GM19395 (cell line): ENCODE measurements around the gene HBM.
"Not testable (repeated sequence)": the region's sequence is repeated elsewhere in the genome, so short reads cannot be mapped to it uniquely, and the experiment has no call there.

ENCODE experiments used
- ATAC-seq: cut with Tn5 transposase; IDR thresholded peaks from one replicate; pipeline ENCODE4 v1.9.1; 2021; ENCODE audit warnings: mild to moderate bottlenecking, moderate library complexity; ENCODE audit not compliant: unreplicated experiment

HBM gene

GRCh38 chr16:144797-145252 lies 21.0 kb upstream of the HBM start:
- no peak for ATAC-seq

DNA sequence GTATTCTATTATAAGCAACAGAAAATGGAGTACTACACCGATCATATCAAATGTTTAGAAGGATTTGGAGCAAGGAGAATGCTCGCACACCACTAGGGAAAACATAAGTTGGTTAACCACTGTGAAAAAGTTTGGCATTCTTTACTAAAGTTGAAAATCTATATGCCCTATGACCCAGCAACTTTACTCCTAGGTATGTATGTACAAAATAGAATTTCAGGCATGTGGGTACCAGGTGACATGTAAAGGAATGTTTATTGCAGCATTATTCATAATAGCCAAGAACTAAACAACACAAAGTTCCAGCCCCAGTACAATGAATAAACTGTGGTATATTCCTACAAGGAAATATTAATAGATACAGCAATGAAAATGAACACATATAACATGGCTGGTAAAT lies 19.1 kb upstream of the HBM start:
- ATAC-seq, result no peak

DNA sequence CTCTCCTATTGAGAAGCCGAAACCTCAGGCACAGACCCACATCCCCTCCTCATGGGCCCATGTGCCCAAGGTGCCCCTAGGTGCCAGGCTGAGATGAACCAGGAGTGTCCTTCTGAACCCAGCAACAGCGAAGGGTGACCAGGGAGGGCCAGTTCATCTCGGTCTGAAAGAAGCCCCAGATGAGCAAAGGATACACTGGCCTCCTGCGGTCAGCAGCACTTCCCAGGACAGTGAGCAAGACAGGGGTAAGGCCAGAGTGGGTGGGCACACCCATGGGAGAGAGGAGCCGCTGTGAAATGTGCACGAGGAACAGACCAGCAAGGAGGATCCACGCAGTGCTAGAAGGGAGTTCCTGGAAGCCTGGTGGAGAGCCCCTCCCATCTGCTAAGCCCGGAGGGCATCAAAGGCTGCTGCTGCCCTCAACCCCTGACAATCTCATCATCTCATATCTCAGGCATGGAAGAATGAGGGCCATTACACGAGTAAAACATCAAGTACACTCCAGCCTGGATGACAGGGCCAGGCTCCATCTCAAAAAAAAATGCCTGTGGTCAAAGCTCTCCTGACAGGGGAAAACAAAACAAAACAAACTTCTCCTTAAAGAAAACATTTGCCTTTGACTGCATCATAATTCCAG lies 16.6 kb upstream of the HBM start:
- no peak for ATAC-seq

DNA sequence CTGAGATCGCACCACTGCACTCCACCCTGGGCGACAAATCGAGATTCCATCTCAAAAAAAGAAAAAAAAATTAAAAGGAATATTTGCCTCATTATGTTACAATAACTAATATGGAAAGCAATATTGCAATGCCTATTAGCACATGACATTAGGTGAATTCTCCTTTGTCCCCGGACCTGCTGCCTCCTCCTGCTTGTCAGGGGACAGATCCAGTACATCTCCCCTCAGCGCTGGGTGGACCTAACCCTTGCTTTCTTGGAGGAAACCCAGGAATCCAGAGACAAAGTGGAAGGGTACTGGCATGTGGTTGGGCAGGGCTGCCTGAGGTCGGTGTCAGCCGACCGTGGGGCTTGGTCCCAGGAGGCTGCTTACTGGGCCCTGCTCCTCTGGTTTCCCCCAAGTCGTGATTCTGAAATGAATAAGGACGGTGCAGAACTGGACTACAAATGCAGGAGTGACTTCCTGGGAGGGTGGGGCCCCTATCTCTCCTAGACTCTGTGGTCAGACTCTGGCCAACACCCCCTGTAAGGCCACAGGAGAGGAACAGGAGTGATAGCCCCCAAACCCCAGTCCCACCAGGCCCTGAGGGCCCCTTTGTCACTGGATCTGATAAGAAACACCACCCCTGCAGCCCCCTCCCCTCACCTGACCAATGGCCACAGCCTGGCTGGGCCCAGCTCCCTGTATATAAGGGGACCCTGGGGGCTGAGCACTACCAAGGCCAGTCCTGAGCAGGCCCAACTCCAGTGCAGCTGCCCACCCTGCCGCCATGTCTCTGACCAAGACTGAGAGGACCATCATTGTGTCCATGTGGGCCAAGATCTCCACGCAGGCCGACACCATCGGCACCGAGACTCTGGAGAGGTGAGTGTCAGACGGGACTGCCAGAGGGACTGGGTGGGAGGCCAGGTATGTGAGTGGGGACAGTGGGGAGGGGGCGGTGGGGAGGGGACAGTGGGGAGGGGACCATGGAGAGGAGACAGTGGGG lies 13.3 kb upstream of the HBM start, which contains the start of gene HBZ:
Gene HBZ (plus strand): TSS at position 504 of the 988 bp plus-strand sequence. CDS start 266 bp downstream, at position 770.
- ATAC-seq, result no peak

DNA sequence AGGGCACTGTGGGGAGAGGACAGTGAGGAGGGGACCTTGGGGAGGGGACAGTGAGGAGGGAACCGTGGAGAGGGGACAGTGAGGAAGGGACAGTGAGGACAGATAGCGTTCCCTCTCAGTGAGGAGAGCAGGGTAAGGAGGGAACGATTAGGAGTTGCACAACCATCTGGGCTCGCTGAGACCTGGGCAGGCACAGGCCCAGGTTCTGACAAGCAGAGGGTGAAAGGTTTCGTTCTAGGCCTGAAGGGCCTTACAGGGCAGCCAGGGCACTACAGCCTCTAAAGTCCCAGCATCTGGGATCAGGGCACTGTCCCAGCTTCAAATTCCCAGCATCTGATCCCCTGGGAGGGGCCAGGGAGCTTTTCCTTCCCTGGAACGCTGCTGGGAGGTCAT lies 12.7 kb upstream of the HBM start:
- ATAC-seq, result not testable (repeated sequence)

- not testable (repeated sequence) for ATAC-seq
Measured at GRCh38 chr16:153550-154216, 12.1 kb upstream of the HBM start.

DNA sequence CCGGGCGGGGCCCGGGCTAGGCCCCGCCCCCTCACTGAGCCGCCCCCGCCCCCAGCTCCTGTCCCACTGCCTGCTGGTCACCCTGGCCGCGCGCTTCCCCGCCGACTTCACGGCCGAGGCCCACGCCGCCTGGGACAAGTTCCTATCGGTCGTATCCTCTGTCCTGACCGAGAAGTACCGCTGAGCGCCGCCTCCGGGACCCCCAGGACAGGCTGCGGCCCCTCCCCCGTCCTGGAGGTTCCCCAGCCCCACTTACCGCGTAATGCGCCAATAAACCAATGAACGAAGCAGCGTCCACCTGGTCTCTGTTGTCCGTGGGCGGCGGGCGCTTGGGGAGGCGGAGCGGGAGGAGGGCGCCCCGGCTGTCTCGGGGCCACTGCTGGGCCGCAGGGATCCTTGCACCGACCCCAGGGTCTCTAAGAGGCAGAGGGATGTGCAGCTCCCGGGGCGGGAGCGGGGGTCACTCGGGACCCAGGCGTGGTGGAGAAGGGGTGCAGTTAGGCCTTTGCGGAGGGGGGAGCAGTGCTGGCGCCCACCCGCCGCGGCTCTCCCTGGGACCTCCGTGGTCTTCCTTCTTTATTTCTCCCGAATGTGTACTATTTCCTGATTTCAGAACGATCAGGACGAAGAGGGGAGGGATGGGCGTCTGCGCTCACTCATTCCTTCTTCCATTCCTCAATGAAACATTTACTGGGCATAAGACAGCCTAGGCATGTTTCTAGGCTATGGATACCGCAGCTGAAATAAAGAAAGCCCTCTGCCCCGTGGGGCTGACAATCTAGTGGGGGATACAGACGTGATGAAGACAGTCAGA lies 11.4 kb upstream of the HBM start:
- ATAC-seq, result no peak

DNA sequence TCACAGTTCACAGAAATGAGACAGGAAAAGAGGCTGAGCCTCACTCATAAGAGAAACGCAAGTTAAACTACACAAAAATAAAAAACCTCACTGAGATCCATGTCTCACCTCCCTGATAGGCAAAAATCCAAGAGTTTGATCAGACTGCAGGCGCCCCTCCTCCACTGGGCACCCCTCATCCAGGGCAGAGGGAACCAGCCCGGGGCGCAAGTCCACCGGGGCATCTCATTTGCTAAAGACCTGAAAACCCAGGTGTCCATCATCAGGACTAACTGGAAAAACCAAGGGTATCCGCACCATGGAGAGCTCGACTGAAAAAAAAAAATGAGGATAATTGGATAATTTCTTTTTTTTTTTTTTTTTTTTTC lies 10.8 kb upstream of the HBM start:
- ATAC-seq, result no peak

- ATAC-seq, result no peak
Measured at GRCh38 chr16:159136-159849, 6.5 kb upstream of the HBM start.

- not testable (repeated sequence) for ATAC-seq
Measured at GRCh38 chr16:160242-160641, 5.5 kb upstream of the HBM start.

DNA sequence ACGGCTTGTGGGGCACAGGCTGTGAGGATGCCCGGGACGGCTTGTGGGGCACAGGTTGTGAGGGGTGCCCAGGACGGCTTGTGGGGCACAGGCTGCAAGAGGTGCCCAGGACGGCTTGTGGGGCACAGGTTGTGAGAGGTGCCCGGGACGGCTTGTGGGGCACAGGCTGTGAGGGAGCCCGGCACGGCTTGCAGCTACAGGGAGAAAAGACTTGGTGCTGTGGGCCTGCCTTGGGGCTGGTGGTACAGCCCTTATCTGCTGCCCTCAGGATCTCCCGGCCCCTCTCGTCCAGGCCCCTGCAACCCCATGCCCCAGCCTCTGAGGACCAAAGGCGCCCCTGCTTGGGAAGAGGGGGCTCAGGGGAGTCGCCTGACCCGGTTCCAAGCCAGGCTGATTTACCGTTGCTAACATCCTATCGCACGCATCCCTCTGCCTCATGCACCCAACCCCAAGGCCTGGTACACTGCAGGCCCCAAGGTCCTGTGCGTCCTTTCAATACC lies 5.0 kb upstream of the HBM start:
- no peak for ATAC-seq

DNA sequence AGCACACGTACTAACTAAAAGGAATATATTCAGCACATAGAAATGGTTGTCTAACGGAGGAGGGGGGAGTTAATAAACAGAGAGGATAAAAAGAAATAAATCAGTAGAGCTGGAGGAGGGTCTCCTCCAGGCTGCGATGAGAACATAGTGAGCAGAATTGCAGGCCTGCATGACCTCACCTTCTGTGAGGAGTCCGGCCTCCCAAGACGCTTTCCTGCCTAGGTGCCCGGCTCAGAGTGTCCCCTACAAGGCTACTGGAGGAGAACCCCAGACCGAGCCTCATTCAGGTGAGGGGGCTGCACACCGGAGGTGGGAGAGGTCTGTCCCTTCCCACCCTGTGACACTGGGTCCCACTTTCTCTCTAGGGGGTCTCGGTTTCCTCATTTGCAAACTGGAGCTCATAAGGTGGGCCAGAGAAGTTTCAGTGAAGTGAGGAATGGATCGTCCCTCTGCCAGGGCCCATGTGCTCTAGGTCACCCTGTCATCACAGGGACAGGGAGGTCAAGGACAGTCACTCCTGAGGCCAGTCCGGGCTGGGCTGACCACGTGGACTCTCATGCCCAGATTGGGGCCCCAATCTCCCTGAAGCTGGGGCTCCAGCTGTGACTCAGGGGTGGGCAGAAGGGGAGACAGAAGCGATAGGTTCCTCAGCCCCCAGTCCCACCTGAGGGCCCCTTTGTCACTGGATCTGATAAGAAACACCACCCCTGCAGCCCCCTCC lies 3.3 kb upstream of the HBM start:
- ATAC-seq, result no peak

DNA sequence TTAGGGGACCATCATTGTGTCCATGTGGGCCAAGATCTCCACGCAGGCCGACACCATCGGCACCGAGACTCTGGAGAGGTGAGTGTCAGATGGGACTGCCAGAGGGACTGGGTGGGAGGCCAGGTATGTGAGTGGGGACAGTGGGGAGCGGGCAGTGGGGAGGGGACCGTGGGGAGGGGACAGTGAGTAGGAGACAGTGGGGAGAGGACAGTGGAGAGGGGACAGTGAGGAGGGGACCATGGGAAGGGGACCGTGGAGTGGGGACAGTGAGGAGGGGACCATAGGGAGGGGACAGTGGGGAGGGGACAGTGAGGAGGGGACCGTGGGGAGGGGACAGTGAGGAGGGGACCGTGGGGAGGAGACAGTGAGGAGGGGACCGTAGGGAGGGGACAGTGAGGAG lies 2.6 kb upstream of the HBM start:
- not testable (repeated sequence) for ATAC-seq

- ATAC-seq, result not testable (repeated sequence)
Measured at GRCh38 chr16:163696-164095, 2.1 kb upstream of the HBM start.

GRCh38 chr16:164134-164823 lies 1.5 kb upstream of the HBM start:
- not testable (repeated sequence) for ATAC-seq

- ATAC-seq, result no peak
Measured at GRCh38 chr16:164827-165538, 795 bp upstream of the HBM start.

DNA sequence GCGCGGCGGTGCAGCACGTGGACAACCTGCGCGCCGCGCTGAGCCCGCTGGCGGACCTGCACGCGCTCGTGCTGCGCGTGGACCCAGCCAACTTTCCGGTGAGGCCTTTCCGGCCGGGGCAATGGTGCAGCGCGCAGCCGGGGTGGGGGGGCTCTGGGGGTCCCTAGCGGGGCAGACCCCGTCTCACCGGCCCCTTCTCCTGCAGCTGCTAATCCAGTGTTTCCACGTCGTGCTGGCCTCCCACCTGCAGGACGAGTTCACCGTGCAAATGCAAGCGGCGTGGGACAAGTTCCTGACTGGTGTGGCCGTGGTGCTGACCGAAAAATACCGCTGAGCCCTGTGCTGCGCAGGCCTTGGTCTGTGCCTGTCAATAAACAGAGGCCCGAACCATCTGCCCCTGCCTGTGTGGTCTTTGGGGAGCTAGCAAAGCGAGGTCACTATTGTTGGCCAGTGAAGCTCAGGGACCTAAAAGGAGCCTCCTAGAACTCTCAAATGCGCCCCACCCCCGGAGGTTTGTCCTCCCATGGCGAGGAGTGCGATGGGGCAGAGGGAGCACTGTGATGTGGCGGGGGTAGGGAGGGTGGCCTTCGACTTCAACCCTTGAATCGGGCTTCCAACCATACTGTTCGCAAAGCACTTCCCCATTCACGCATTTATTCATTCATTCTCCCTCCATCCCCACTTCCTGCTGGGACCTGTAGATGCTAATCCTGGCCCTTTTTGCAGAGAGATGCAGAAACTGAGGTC lies 770 bp downstream of the HBM start:
- no peak for ATAC-seq
